Motor neuron (in vitro differentiated cells): ENCODE measurements around the gene TFF1. TPM values are rescaled to one million over a fixed set of nuclear protein-coding genes. Genes with fewer than 3 reads are reported as not detected.
A peak's percentile ranks its signal among the peaks of the same experiment; 100 is the strongest.

ENCODE experiments used
- ATAC-seq, 8 experiments: fragments of 200-7000 bp; cut with Tn5 transposase; replicated peaks in 6 of 8; 2 replicates each; pipeline ENCODE4 v1.8.0; 2021; ENCODE audit warnings: mild to moderate bottlenecking in 8 of 8, moderate library complexity in 8 of 8
- H3K27ac ChIP-seq, 2 donors: fragments of 250-450 bp; sonication (Bioruptor Pico); 2 replicates each; pipeline ENCODE4 v1.9.0; 2021; ENCODE audit warnings: antibody characterized with exemption in 2 of 2, mild to moderate bottlenecking in 2 of 2, moderate library complexity in 1 of 2
- H3K4me1 ChIP-seq, 2 donors: fragments of 250-450 bp; sonication (Bioruptor Pico); replicated peaks in 1 of 2; 2 replicates each; pipeline ENCODE4 v1.6.1; 2021; ENCODE audit warnings: antibody characterized with exemption in 2 of 2, mild to moderate bottlenecking in 2 of 2, moderate library complexity in 1 of 2
- H3K4me3 ChIP-seq, 5 donors: fragments of 250-450 bp; sonication (Bioruptor Pico); 2 replicates each; pipeline ENCODE4 v1.9.0; 2021; ENCODE audit warnings: antibody characterized with exemption in 5 of 5, mild to moderate bottlenecking in 5 of 5, moderate library complexity in 4 of 5
- WGBS, 10 experiments: fragments of 450-650 bp; shearing (Covaris generic); methylation state at CpG; one replicate each; pipeline ENCODE4 v1.0.0; 2022; 5-methylcytosine and 5-hydroxymethylcytosine counted together
- in situ Hi-C, 9 experiments: fragments of 400-800 bp; cut with MboI; loops; one replicate each; pipeline ENCODE4 v1.15.0; 2021; ENCODE audit warnings: low sequenced_read_pairs in 9 of 9, low pct_unique_long_range_greater_than_20kb in 2 of 9; ENCODE audit not compliant: unreplicated experiment in 9 of 9
- total RNA-seq, 8 experiments: library from RNA; unstranded; fragments of 300-600 nt; gene quantifications; 2 replicates each; pipeline versions ENCODE4 v1.2.3 to v1.2.4, GENCODE V29; 2022

Gene TFF1
- total RNA-seq, 8 experiments from 2014 or later: 1.5 TPM; not detected in 7

DNA sequence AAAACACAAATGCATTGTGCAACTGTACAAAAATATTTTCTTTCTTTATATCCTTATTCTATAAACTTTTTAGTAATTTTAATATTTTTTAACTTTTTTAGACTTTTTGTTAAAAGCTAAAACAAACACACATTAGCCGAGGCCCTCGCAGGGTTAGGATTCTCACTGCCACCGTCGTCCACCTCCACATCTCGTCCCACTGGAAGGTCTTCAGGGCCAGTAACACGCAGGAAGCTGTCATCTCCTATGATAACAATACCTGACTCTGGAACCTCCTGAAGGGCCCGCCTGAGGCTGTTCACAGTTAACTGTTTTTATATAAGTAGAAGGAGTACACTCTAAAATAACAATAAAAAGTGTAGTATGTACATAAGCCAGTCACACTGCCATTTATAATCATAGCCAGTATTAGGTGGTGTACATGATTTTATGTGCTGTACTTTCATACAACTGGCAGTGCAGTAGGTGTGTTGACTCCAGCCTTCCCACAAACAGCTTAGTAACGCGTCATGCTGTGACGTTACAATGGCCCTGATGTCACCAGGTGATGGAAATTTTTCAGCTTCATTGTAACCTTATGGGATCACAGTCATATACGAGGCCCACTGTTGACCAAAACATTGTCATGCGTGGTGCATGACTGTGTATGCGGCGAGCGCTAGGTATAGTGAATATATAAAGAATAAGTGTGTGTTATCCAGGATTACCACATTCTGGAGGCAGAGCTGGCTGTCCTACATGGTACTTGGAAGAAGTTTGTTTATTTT is 24.4 kb downstream of the TFF1 start:
- in situ Hi-C loops: no loop called here
- peaks cover 4 to 13% of the 10 kb centered on the region in 2 donors for H3K4me1 ChIP-seq
- WGBS, 10 experiments: 30 to 100% (median 87%) methylated on average over 2 to 14 of the region's 15 CpGs; no CpG with 5 or more reads in 1 of the 10 experiments
- ATAC-seq: no peak
- no peak overlapping the region for H3K4me3 ChIP-seq
- H3K27ac ChIP-seq: no peak overlapping the region

GRCh38 chr21:42340187-42341050 is 25.9 kb downstream of the TFF1 start:
- WGBS, 10 experiments: 18 to 98% (median 64%) methylated on average over 2 to 18 of the region's 24 CpGs; no CpG with 5 or more reads in 2 of the 10 experiments
- Histone ChIP-seq H3K4me3 (no peak overlapping the region), H3K4me1 (peaks cover 4 to 18% of the 10 kb centered on the region in 2 donors), H3K27ac (no peak overlapping the region)
- in situ Hi-C loops: no loop called here
- peak in 1 of 8 experiments; percentile 58 for ATAC-seq

DNA sequence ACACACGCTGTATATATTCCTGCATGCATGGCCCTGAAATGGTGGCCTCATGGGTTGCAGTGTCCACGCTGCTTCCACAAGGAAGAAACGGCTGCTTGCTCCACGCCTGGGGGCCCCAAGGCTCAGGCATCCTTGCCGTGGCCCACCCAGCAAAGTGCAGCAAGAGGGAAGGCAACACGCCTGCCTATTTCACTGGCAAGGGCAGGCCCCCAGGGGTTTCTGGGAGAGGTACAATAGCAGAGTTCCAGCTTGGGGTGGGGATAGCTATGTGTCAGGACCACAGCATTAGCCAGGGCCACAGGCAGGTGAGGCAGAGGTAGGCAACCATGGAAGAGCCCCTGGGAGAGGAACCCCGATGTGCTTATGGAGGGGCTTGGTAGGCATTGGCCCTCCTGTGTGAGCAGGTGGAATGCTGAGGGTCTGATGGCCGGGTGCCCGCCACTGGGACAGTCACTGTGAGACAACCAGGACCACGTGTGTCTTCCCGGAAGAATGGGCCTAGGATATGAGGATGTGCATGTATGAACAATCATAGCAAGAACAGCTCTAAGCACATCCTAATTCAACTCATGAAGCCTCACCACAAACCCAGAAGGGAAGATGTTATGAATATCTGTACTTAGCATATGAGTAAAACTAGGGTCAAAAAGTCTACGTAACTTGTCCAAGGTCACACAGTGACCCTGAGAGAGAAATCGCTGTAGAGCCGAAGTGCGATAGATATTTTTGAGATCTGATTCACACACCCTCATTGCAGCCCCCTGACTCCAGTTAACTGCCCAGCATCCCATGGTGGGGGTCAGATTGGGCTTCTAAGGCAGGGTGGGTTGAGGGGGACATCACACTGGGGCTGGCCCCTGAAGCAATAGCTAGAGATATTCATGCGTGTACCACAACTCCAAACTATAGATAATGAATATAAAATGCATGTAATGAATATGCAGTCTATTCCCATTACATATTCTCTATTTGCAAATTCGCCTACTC is 27.3 kb downstream of the TFF1 start:
- no peak for ATAC-seq
- WGBS, 10 experiments: 30 to 100% (median 91%) methylated on average over 1 to 10 of the region's 17 CpGs; no CpG with 5 or more reads in 3 of the 10 experiments
- H3K4me3 ChIP-seq: no peak overlapping the region
- peaks cover 4 to 18% of the 10 kb centered on the region in 2 donors for H3K4me1 ChIP-seq
- in situ Hi-C loops: no loop called here
- peak overlapping the region in 1 of 2 donors; percentile 27 for H3K27ac ChIP-seq

- H3K4me1 ChIP-seq: peaks cover 4 to 18% of the 10 kb centered on the region in 2 donors
- peak overlapping the region in 1 of 2 donors; percentile 27 for H3K27ac ChIP-seq
- WGBS, 10 experiments: 0 to 68% (median 22%) methylated on average over 1 to 13 of the region's 23 CpGs; no CpG with 5 or more reads in 2 of the 10 experiments
- in situ Hi-C loops: no loop called here
- H3K4me3 ChIP-seq: no peak overlapping the region
- peak; percentile 41 to 87 (median 84) for ATAC-seq
These were observed 28.3 kb downstream of the TFF1 start for GRCh38 chr21:42337830-42338728.

GRCh38 chr21:42337276-42337675 is 29.1 kb downstream of the TFF1 start:
- no peak for ATAC-seq
- WGBS, 10 experiments: 33 to 100% (median 88%) methylated on average over 1 to 4 of the region's 4 CpGs; no CpG with 5 or more reads in 1 of the 10 experiments
- Histone ChIP-seq H3K27ac (no peak overlapping the region), H3K4me1 (peaks cover 4 to 18% of the 10 kb centered on the region in 2 donors), H3K4me3 (no peak overlapping the region)
- in situ Hi-C loops: no loop called here

DNA sequence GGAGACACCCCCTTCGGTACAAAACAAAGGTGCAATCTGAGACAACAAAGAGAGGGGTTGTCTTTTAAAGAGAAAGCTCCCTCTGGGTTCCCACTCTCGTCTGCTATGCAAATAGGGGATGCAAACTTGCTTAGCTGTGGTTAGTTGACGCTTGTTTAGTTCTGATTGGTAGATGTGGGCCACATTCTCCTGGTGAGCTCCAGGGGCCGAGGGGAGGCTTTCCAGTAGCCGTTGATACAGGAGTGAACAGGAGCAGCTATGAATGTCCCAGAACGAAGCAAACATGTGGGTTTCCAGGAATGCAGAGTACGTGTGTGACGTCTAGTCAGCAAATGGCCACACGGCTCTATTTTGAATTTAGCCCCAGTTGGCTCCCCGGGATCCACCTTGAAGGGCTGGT is 30.3 kb downstream of the TFF1 start:
- peak in 2 of 8 experiments; percentile 29 to 64 for ATAC-seq
- peaks cover 4 to 18% of the 10 kb centered on the region in 2 donors for H3K4me1 ChIP-seq
- WGBS, 10 experiments: 0 to 50% (median 27%) methylated on average over 1 to 9 of the region's 10 CpGs
- H3K4me3 ChIP-seq: no peak overlapping the region
- H3K27ac ChIP-seq: no peak overlapping the region
- in situ Hi-C loops: no loop called here

GRCh38 chr21:42332557-42333317 is 33.6 kb downstream of the TFF1 start:
- Histone ChIP-seq H3K4me3 (no peak overlapping the region), H3K4me1 (peaks cover 0 to 7% of the 10 kb centered on the region in 2 donors), H3K27ac (no peak overlapping the region)
- no peak for ATAC-seq
- in situ Hi-C loops: no loop called here
- WGBS, 10 experiments: 0 to 100% (median 67%) methylated on average over 1 to 4 of the region's 5 CpGs; no CpG with 5 or more reads in 1 of the 10 experiments

GRCh38 chr21:42331660-42332059 is 34.7 kb downstream of the TFF1 start:
- peaks cover 0 to 4% of the 10 kb centered on the region in 2 donors for H3K4me1 ChIP-seq
- ATAC-seq: no peak
- no peak overlapping the region for H3K27ac ChIP-seq
- in situ Hi-C loops: no loop called here
- no peak overlapping the region for H3K4me3 ChIP-seq

DNA sequence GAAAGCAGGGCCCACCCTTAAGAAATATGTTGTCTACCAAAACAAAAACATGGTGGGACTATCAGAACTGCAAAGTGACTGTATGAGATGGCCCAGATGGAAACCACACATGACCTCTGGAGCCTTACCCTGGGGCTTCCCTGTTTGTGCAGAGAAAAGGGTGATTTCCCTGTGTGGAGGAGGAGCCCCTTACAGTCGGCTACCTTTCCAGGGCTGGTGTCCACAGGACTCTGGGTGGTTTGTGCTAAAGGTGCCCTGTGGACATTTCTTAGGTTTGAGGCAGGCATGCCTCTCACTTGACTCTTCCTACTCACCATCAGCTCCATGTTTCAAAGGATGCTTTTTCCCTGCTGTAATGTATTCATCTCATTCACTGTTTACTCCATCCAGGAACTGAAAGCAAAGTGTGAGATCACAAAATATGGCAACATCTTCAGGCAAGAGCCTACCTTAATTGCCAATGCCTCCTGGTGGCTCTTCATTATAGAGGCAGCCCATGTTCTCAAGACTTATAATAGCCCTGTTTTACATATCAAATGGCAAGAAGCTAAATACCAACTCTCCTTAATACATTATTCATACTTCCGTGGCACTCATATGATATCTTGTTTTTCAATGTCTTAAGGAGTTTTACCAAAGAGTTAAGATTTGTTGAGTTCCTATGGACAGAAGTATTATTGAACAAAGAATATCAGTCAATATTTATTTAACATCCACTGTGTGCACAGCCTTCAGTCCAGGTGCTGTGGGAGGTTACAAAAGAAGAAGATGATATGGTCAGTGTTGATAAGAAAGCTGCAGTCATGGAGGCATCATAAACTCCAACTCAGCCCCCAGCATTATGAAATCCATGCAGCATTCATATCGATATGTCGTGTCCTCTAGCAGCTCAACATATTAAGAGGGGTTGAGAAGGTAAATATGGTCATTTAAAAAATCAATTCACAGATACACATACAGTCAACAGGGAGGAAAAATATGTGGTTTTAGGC is 35.7 kb downstream of the TFF1 start:
- no peak overlapping the region for H3K27ac ChIP-seq
- in situ Hi-C loops: no loop called here
- H3K4me3 ChIP-seq: no peak overlapping the region
- no peaks in the 10 kb centered on the region for H3K4me1 ChIP-seq
- 16 to 94% (median 42%) methylated on average over 1 to 4 of the region's 4 CpGs; no CpG with 5 or more reads in 2 of the 10 experiments for WGBS, 10 experiments
- ATAC-seq: peak in 2 of 8 experiments; percentile 26 to 48

DNA sequence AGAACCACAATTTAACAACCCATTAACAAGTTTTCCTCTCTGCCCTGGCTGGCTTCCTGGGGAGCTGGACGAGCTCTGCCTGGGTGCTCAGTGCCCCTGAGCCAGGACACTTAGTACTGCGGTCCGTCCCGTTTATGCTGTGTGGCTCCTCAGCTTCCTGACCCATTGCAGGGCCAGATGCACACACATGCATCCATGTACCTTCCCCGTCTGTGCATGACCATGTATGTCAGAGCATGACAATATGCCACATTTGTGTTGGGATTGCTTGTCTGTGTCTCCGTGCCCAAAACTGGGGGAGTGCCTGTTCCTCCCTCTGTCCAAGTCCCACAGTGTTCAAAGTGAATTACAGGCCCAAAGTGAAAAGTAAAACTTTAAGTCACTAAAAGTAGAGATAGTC is 41.4 kb downstream of the TFF1 start:
- 22 to 100% (median 79%) methylated on average over 1 to 3 of the region's 6 CpGs; no CpG with 5 or more reads in 2 of the 10 experiments for WGBS, 10 experiments
- in situ Hi-C loops: loop anchor here in 3 of 9 experiments (25.0 kb wide), 2 partner anchors 112 to 212 kb away; no protein-coding TSS in a partner anchor
- no peak overlapping the region for H3K4me3 ChIP-seq
- no peak for ATAC-seq
- H3K4me1 ChIP-seq: no peaks in the 10 kb centered on the region
- H3K27ac ChIP-seq: no peak overlapping the region
